D721Med (cell line): ENCODE measurements around the gene RIBC2.

Experiments used
- DNase-seq: peaks from one replicate; pipeline ENCODE4 v3.0.0; 2011; ENCODE audit warnings: low spot score; ENCODE audit not compliant: insufficient read length
- FAIRE-seq: peaks from 2 replicates; lab custom pipeline; 2011; peaks lifted over from hg19 to GRCh38; lab: Jason Lieb, UNC
- TF ChIP-seq, protein P1 (sequence below): IDR thresholded peaks from 2 replicates; pipeline ENCODE4 v1.5.1; 2012; ENCODE audit warnings: mild to moderate bottlenecking, control low read depth; ENCODE audit not compliant: insufficient read depth; ENCODE audit errors: missing control alignments

Gene RIBC2

GRCh38 chr22:45397806-45398205 is 15.7 kb upstream of the RIBC2 start:
- no peak for FAIRE-seq
- DNase-seq, result no peak
- TF ChIP-seq, protein P1, sequence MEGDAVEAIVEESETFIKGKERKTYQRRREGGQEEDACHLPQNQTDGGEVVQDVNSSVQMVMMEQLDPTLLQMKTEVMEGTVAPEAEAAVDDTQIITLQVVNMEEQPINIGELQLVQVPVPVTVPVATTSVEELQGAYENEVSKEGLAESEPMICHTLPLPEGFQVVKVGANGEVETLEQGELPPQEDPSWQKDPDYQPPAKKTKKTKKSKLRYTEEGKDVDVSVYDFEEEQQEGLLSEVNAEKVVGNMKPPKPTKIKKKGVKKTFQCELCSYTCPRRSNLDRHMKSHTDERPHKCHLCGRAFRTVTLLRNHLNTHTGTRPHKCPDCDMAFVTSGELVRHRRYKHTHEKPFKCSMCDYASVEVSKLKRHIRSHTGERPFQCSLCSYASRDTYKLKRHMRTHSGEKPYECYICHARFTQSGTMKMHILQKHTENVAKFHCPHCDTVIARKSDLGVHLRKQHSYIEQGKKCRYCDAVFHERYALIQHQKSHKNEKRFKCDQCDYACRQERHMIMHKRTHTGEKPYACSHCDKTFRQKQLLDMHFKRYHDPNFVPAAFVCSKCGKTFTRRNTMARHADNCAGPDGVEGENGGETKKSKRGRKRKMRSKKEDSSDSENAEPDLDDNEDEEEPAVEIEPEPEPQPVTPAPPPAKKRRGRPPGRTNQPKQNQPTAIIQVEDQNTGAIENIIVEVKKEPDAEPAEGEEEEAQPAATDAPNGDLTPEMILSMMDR, result no peak

- DNase-seq, result no peak
- no peak for FAIRE-seq
- TF ChIP-seq, protein P1, result no peak
These were observed 15.3 kb upstream of the RIBC2 start for GRCh38 chr22:45398214-45398613.

DNA sequence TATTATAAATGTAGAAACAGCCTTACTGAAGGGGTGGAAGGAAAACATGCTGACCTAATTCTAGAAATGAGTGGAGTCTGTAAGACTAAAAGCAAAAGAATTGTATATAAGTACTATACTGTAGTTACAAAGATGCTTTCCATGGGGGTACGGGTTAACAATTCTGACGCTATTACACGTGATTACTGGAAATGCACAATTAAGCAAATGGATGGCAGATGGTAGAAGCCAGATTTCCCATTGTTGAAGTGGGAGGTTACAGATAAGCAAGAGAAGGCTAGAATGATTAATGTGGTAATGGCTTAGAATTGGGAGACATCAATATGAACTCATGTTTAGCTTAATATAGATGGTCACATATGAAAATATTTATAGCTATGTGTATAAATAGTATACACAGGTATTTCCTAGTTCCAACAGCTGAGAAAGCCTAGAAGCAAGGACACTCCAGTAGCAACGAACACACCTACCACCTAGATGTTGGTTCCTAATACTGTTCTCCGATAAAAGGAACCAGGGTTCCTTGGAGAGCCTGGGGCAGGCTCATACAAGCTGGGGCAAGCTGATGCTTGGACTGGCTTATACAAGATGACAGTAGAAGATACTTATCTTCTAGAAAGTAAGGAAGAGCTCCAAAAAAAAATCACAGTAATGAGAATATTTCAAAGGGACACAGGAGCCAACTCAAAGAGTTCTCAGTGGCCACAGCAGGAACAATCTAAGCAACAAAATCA is 13.6 kb upstream of the RIBC2 start:
- FAIRE-seq (no peak), DNase-seq (no peak)
- TF ChIP-seq, protein P1, result no peak

DNA sequence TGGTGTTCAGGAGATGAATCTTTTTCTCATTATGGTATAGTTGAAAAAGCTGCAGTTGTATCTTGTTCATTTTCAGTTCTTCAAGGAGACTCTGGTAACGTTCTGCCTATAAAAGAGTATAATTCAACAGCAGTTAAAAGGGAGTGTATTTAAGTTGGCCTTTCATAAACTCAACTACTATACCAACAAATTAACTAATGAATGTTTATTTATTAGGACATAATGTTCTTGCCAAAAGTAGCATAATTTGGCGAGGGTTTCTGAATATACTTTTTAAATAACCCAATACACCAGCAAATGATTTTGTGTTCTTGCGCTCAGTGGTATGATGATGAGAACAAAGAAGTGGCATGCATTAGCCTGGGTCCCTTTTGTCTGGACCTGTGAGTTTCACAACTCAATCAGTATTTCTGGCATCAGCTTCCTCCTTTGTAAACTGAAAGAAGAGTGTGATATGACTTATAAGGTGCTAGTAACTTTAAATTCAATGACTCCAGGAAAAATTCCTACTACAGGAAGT is 11.0 kb upstream of the RIBC2 start:
- TF ChIP-seq, protein P1, result no peak
- no peak for DNase-seq
- no peak for FAIRE-seq

- TF ChIP-seq, protein P1, result no peak
- DNase-seq, result no peak
- no peak for FAIRE-seq
These were observed 5.7 kb upstream of the RIBC2 start for GRCh38 chr22:45407793-45408192.

GRCh38 chr22:45413013-45413367 is 503 bp upstream of the RIBC2 start:
- TF ChIP-seq, protein P1, result no peak
- DNase-seq, result no peak
- no peak for FAIRE-seq
